Measurements from ENCODE around the gene SLCO3A1. TPM values are rescaled to one million over a fixed set of nuclear protein-coding genes. Genes with fewer than 3 reads are reported as not detected.
A peak's percentile ranks its signal among the peaks of the same experiment; 100 is the strongest.

SLCO3A1 gene
- total RNA-seq, 1 donor from 2014 or later = 7.7 TPM

GRCh38 chr15:91852741-91853510 lies 582 bp upstream of the SLCO3A1 start:
- peak; percentile 57 for DNase-seq (ENCODE audit: low spot score, unreplicated experiment)
- H3K36me3 Mint-ChIP-seq (ENCODE audit: insufficient read depth) = no peaks in the 10 kb centered on the region
- no peaks in the 10 kb centered on the region for H3K9me3 Mint-ChIP-seq (ENCODE audit: low read depth)
- peak overlapping the region; percentile 73 for H3K4me3 Mint-ChIP-seq (ENCODE audit: low read depth)
- H3K4me1 Mint-ChIP-seq (ENCODE audit: low read depth) = peaks cover 12% of the 10 kb centered on the region
- TF ChIP-seq CTCF (IDR thresholded peaks at IDR 0.05; ENCODE audit: unreplicated experiment) = peak; percentile 79
- peaks cover 53% of the 10 kb centered on the region for H3K27me3 Mint-ChIP-seq
- H3K27ac Mint-ChIP-seq = no peak overlapping the region

GRCh38 chr15:91853948-91854638 lies 585 bp downstream of the SLCO3A1 start:
- H3K4me1 Mint-ChIP-seq (ENCODE audit: low read depth) = peaks cover 12% of the 10 kb centered on the region
- no peak overlapping the region for H3K27ac Mint-ChIP-seq
- H3K27me3 Mint-ChIP-seq = peaks cover 61% of the 10 kb centered on the region
- H3K36me3 Mint-ChIP-seq (ENCODE audit: insufficient read depth) = no peaks in the 10 kb centered on the region
- DNase-seq (ENCODE audit: low spot score, unreplicated experiment) = peak; percentile 43
- H3K9me3 Mint-ChIP-seq (ENCODE audit: low read depth) = no peaks in the 10 kb centered on the region
- peak overlapping the region; percentile 71 for H3K4me3 Mint-ChIP-seq (ENCODE audit: low read depth)
- peak; percentile 22 for TF ChIP-seq CTCF (IDR thresholded peaks at IDR 0.05; ENCODE audit: unreplicated experiment)

- DNase-seq (ENCODE audit: low spot score, unreplicated experiment) = no peak
- H3K4me1 Mint-ChIP-seq (ENCODE audit: low read depth) = peaks cover 12% of the 10 kb centered on the region
- H3K9me3 Mint-ChIP-seq (ENCODE audit: low read depth) = no peaks in the 10 kb centered on the region
- TF ChIP-seq CTCF (IDR thresholded peaks at IDR 0.05; ENCODE audit: unreplicated experiment) = no peak
- H3K36me3 Mint-ChIP-seq (ENCODE audit: insufficient read depth) = no peaks in the 10 kb centered on the region
- peak overlapping the region; percentile 71 for H3K4me3 Mint-ChIP-seq (ENCODE audit: low read depth)
- H3K27ac Mint-ChIP-seq = no peak overlapping the region
- peaks cover 60% of the 10 kb centered on the region for H3K27me3 Mint-ChIP-seq
Measured at GRCh38 chr15:91854639-91854990, 1.1 kb downstream of the SLCO3A1 start.

- Mint-ChIP-seq H3K9me3 (ENCODE audit: low read depth) (no peaks in the 10 kb centered on the region), H3K4me3 (ENCODE audit: low read depth) (peak overlapping the region; percentile 71), H3K4me1 (ENCODE audit: low read depth) (peaks cover 12% of the 10 kb centered on the region), H3K27ac (no peak overlapping the region), H3K36me3 (ENCODE audit: insufficient read depth) (no peaks in the 10 kb centered on the region), H3K27me3 (peaks cover 57% of the 10 kb centered on the region)
- no peak for TF ChIP-seq CTCF (IDR thresholded peaks at IDR 0.05; ENCODE audit: unreplicated experiment)
- no peak for DNase-seq (ENCODE audit: low spot score, unreplicated experiment)
Measured at GRCh38 chr15:91855241-91855640, 1.7 kb downstream of the SLCO3A1 start.

GRCh38 chr15:91855684-91856489 lies 2.4 kb downstream of the SLCO3A1 start:
- H3K4me1 Mint-ChIP-seq (ENCODE audit: low read depth) = peaks cover 12% of the 10 kb centered on the region
- peak; percentile 22 for DNase-seq (ENCODE audit: low spot score, unreplicated experiment)
- no peaks in the 10 kb centered on the region for H3K9me3 Mint-ChIP-seq (ENCODE audit: low read depth)
- H3K4me3 Mint-ChIP-seq (ENCODE audit: low read depth) = no peak overlapping the region
- H3K27me3 Mint-ChIP-seq = peaks cover 62% of the 10 kb centered on the region
- no peak overlapping the region for H3K27ac Mint-ChIP-seq
- no peaks in the 10 kb centered on the region for H3K36me3 Mint-ChIP-seq (ENCODE audit: insufficient read depth)
- peak; percentile 58 for TF ChIP-seq CTCF (IDR thresholded peaks at IDR 0.05; ENCODE audit: unreplicated experiment)

Data from progenitor cell of endocrine pancreas (in vitro differentiated cells).